ENCODE data around the gene DNAH12. TPM values are rescaled to one million over a fixed set of nuclear protein-coding genes. Genes with fewer than 3 reads are reported as not detected.

DNAH12 gene
- total and polyA plus RNA-seq, 2 of the 13 experiments (the other 11 are each of a cell fraction or from before 2014, with no cell fraction given), result 0.11 TPM

- peak; percentile 82 for TF ChIP-seq PAXIP1 (CRISPR knock-in tag; conservative IDR thresholded peaks at IDR 0.05)
- TF ChIP-seq ARID5B (CRISPR knock-in tag; IDR thresholded peaks at IDR 0.05), result peak; percentile 63
- TF ChIP-seq ZNF773 (CRISPR knock-in tag; IDR thresholded peaks at IDR 0.05; ENCODE audit: borderline replicate concordance), result no peak
- no peak for TF ChIP-seq ZMYM2 (CRISPR knock-in tag; IDR thresholded peaks at IDR 0.05)
- TF ChIP-seq RAD21 (CRISPR knock-in tag; IDR thresholded peaks at IDR 0.05), result no peak
- peak; percentile 63; the same call in 1 of the 2 replicates for TF ChIP-seq NCOA2 (CRISPR knock-in tag; IDR thresholded peaks at IDR 0.05)
- no peak for TF ChIP-seq ZNF207 (IDR thresholded peaks at IDR 0.05; ENCODE audit: borderline replicate concordance)
- peak; percentile 41; the same call in 1 of the 2 replicates for TF ChIP-seq FOXJ3 (CRISPR knock-in tag; IDR thresholded peaks at IDR 0.05; ENCODE audit: borderline replicate concordance)
- TF ChIP-seq ZNF780A (CRISPR knock-in tag; IDR thresholded peaks at IDR 0.05), result no peak
- no peak for TF ChIP-seq TCF7L2 (IDR thresholded peaks at IDR 0.05; ENCODE audit: low read depth, low read length)
- TF ChIP-seq NFRKB (IDR thresholded peaks at IDR 0.05), result no peak
- peak; percentile 37; the same call in 1 of the 2 replicates for TF ChIP-seq FOSL2 (CRISPR knock-in tag; IDR thresholded peaks at IDR 0.05)
- TF ChIP-seq ATF2 (CRISPR knock-in tag; IDR thresholded peaks at IDR 0.05), result peak; percentile 32; the same call in 1 of the 2 replicates
- TF ChIP-seq NR2F2 (IDR thresholded peaks at IDR 0.05; ENCODE audit: borderline replicate concordance, low read depth), result peak; percentile 35; the same call in 1 of the 2 replicates
- no peak for TF ChIP-seq TBP (CRISPR knock-in tag; IDR thresholded peaks at IDR 0.05)
- TF ChIP-seq THAP8 (CRISPR knock-in tag; IDR thresholded peaks at IDR 0.05; ENCODE audit: borderline replicate concordance), result no peak
- no peak for TF ChIP-seq ZNF343 (CRISPR knock-in tag; IDR thresholded peaks at IDR 0.05)
- peak; percentile 44 for TF ChIP-seq ZEB1 (IDR thresholded peaks at IDR 0.05; ENCODE audit: insufficient replicate concordance, low read depth)
- TF ChIP-seq TOE1 (CRISPR knock-in tag; IDR thresholded peaks at IDR 0.05), result no peak
- 0 out of 2 replicates have a peak, but pooled peaks have one; percentile 64 for TF ChIP-seq EHMT2 (IDR thresholded peaks at IDR 0.05; ENCODE audit: borderline replicate concordance, low read depth, low read length)
- TF ChIP-seq STAT5B (CRISPR knock-in tag; IDR thresholded peaks at IDR 0.05), result no peak
- no peak for TF ChIP-seq ZC3H13 (CRISPR knock-in tag; IDR thresholded peaks at IDR 0.05)
- TF ChIP-seq HNRNPL (IDR thresholded peaks at IDR 0.05; ENCODE audit: low read depth, low read length), result no peak
These were observed 107.9 kb downstream of the DNAH12 start (continued) for GRCh38 chr3:57436195-57436761.

Data from HepG2 (cell line).